Endothelial cell of umbilical vein (primary cell): ENCODE data around the gene ARHGAP28. TPM values are rescaled to one million over a fixed set of nuclear protein-coding genes. Genes with fewer than 3 reads are reported as not detected.

Source experiments
- BruUV-seq: library from RNA; stranded (reverse); fragments of 400-500 nt; replicated peaks from 2 replicates; lab custom pipeline; 2021; lab: Mats Ljungman, UMichigan
- CTCF ChIA-PET: fragments of 300-600, 350-600 bp; sonication (Branson Sonifier 250); formaldehyde crosslinking; loops from one replicate; lab custom pipeline; 2021; ENCODE audit warnings: antibody characterized with exemption, inconsistent platforms; lab: Charles Lee
- POLR2A ChIA-PET: fragments of 300-600, 350-600 bp; sonication (Branson Sonifier 250); formaldehyde crosslinking; loops from one replicate; lab custom pipeline; 2021; ENCODE audit warnings: antibody characterized with exemption, inconsistent platforms; lab: Charles Lee
- DNase-seq: peaks from one replicate; pipeline ENCODE4 v3.0.0-alpha.2; 2011; ENCODE audit warnings: low read depth, low spot score
- FAIRE-seq: peaks from 2 replicates; lab custom pipeline; 2011; peaks lifted over from hg19 to GRCh38; lab: Jason Lieb, UNC
- H2AFZ ChIP-seq: 2 replicates; pipeline ENCODE4 v1.6.0; 2012; ENCODE audit warnings: low read depth, low read length, control low read depth, inconsistent platforms
- H3K27ac ChIP-seq: 2 replicates; pipeline ENCODE4 v1.5.1; 2011; ENCODE audit warnings: low read depth, mild to moderate bottlenecking, control low read depth, low read length, moderate library complexity; ENCODE audit not compliant: insufficient read depth
- H3K27me3 ChIP-seq, 2 experiments: 2 replicates each; pipeline versions ENCODE4 v1.6.0 to v1.6.1; 2011; ENCODE audit warnings: low read length in 2 of 2, mixed read lengths in 1 of 2; ENCODE audit not compliant: control insufficient read depth in 2 of 2, insufficient read depth in 2 of 2
- H3K36me3 ChIP-seq, 2 experiments: 2 replicates in 1 of 2; 3 replicates in 1 of 2; pipeline ENCODE4 v1.5.1; 2011; ENCODE audit warnings: low read length in 2 of 2, mild to moderate bottlenecking in 1 of 2, moderate library complexity in 1 of 2; ENCODE audit not compliant: control insufficient read depth in 2 of 2, insufficient read depth in 2 of 2; ENCODE audit errors: extremely low read depth in 1 of 2
- H3K4me1 ChIP-seq: 3 replicates; pipeline ENCODE4 v1.5.1; 2011; ENCODE audit warnings: mild to moderate bottlenecking, low read length; ENCODE audit not compliant: control insufficient read depth, insufficient read depth; ENCODE audit errors: extremely low read depth
- H3K4me2 ChIP-seq: 2 replicates; pipeline ENCODE4 v1.6.1; 2011; ENCODE audit warnings: low read length, control low read depth, mixed read lengths; ENCODE audit not compliant: insufficient read depth
- H3K4me3 ChIP-seq, 3 experiments: fragments of 200-600 bp in 1 of 3; sonication (generic), shearing (Covaris generic) in 1 of 3; replicated peaks in 1 of 3; 2 replicates each; pipeline ENCODE4 v1.5.1; 2011 to 2016; ENCODE audit warnings: control low read depth in 3 of 3, low read length in 3 of 3, mild to moderate bottlenecking in 2 of 3, inconsistent platforms in 1 of 3, low read depth in 1 of 3, moderate library complexity in 1 of 3; ENCODE audit not compliant: insufficient read depth in 1 of 3
- H3K79me2 ChIP-seq: 2 replicates; pipeline ENCODE4 v1.6.0; 2012; ENCODE audit warnings: low read length, inconsistent platforms; ENCODE audit not compliant: control insufficient read depth, insufficient read depth
- H3K9ac ChIP-seq: replicated peaks from 2 replicates; pipeline ENCODE3; 2011; ENCODE audit warnings: low read length, control low read depth; ENCODE audit not compliant: insufficient read depth; ENCODE audit errors: extremely low read depth
- H3K9me1 ChIP-seq: replicated peaks from 3 replicates; pipeline ENCODE4 v1.6.0; 2011; ENCODE audit warnings: mild to moderate bottlenecking, low read length; ENCODE audit not compliant: control insufficient read depth, insufficient read depth; ENCODE audit errors: extremely low read depth
- H3K9me3 ChIP-seq: replicated peaks from 2 replicates; pipeline ENCODE4 v1.5.1; 2012; ENCODE audit warnings: low read length, inconsistent platforms; ENCODE audit not compliant: control insufficient read depth, insufficient read depth
- H4K20me1 ChIP-seq: replicated peaks from 2 replicates; pipeline ENCODE3; 2011; ENCODE audit warnings: mild to moderate bottlenecking, low read length; ENCODE audit not compliant: control insufficient read depth, insufficient read depth; ENCODE audit errors: extremely low read depth
- CTCF ChIP-seq, 2 donors: IDR thresholded peaks; 1 replicate in 1 of 2; 2 replicates in 1 of 2; pipeline ENCODE4 v1.5.1; 2011; ENCODE audit warnings: low read length in 2 of 2, mild to moderate bottlenecking in 2 of 2, moderate library complexity in 2 of 2, control low read depth in 1 of 2, inconsistent platforms in 1 of 2, low read depth in 1 of 2; ENCODE audit not compliant: insufficient read depth in 1 of 2; ENCODE audit errors: extremely low read depth in 1 of 2
- EZH2 ChIP-seq: IDR thresholded peaks from 2 replicates; pipeline ENCODE4 v1.6.1; 2012; ENCODE audit warnings: borderline replicate concordance, low read depth, mild to moderate bottlenecking, moderate library complexity, low read length, inconsistent platforms; ENCODE audit not compliant: severe bottlenecking
- FOS ChIP-seq: IDR thresholded peaks from 2 replicates; pipeline ENCODE4 v1.6.1; 2011; ENCODE audit warnings: mild to moderate bottlenecking, low read length, moderate library complexity, borderline replicate concordance; ENCODE audit not compliant: insufficient read depth
- GATA2 ChIP-seq: IDR thresholded peaks from 2 replicates; pipeline ENCODE4 v1.7.0; 2011; ENCODE audit warnings: low read depth, mild to moderate bottlenecking, moderate library complexity, mixed read lengths, low read length; ENCODE audit not compliant: insufficient read length, insufficient read depth
- JUN ChIP-seq: IDR thresholded peaks from 2 replicates; pipeline ENCODE4 v1.6.1; 2011; ENCODE audit warnings: borderline replicate concordance, low read depth; ENCODE audit not compliant: insufficient read length, insufficient read depth
- MAX ChIP-seq: IDR thresholded peaks from 2 replicates; pipeline ENCODE4 v1.6.1; 2011; ENCODE audit not compliant: insufficient read depth, insufficient read length
- MYC ChIP-seq: IDR thresholded peaks from one replicate; pipeline ENCODE4 v1.6.1; 2011; ENCODE audit warnings: mild to moderate bottlenecking, low read depth, low read length
- POLR2A ChIP-seq: IDR thresholded peaks from 2 replicates; pipeline ENCODE4 v1.6.1; 2012; ENCODE audit warnings: low read depth, mild to moderate bottlenecking, control low read depth, low read length
- POLR2AphosphoS5 ChIP-seq: IDR thresholded peaks from 2 replicates; pipeline ENCODE4 v1.6.1; 2012; ENCODE audit warnings: low read depth, mild to moderate bottlenecking, control low read depth, low read length, moderate library complexity; ENCODE audit not compliant: insufficient read depth
- dilution Hi-C: fragments of 300-500 bp; cut with MboI; formaldehyde crosslinking; loops from one replicate; pipeline ENCODE4 v1.15.0; 2019; ENCODE audit warnings: low sequenced_read_pairs; ENCODE audit not compliant: extremely low pct_ligation_motif_present
- intact Hi-C: fragments of 100-400 bp; cut with micrococcal nuclease; formaldehyde crosslinking; loops from one replicate; pipeline ENCODE4 v1.10.0; 2022
- polyA plus RNA-seq, 4 experiments: library from polyadenylated mRNA; depleted of rRNA in 3 of 4; stranded (reverse) in 3 of 4; unstranded in 1 of 4; fragments of >200 nt; gene quantifications; 2 replicates each; pipeline versions ENCODE4 v1.2.1 to v1.2.3, GENCODE V29; 2011 to 2012; ENCODE audit warnings: missing spikeins in 1 of 4
- total RNA-seq: library from RNA; stranded (reverse); gene quantifications from 2 replicates; pipeline ENCODE4 v1.2.3, GENCODE V29; 2021

Gene ARHGAP28
- total and polyA plus RNA-seq, 2 donors (not counting 3 experiments of a cell fraction or from before 2014, with no cell fraction given): 3.8 to 23.4 TPM

- TF ChIP-seq EZH2 (no peak), FOS (no peak), JUN (no peak), GATA2 (no peak), POLR2AphosphoS5 (no peak), POLR2A (no peak), MYC (no peak), CTCF (IDR thresholded peaks at IDR 0.05; ENCODE audit: extremely low read depth in 1 of 2, insufficient read depth in 1 of 2, low read depth in 1 of 2, low read length in 2 of 2) (no peak), MAX (no peak)
- no peak overlapping the region for H3K9ac ChIP-seq
- H3K4me2 ChIP-seq: no peak overlapping the region
- FAIRE-seq: no peak
- ChIA-PET CTCF (interaction anchor here (1.3 kb wide), 1 partner anchor 174 kb away, joined by 4 read pairs; no protein-coding TSS in a partner anchor), POLR2A (no interaction called here)
- H3K79me2 ChIP-seq: no peaks in the 10 kb centered on the region
- H4K20me1 ChIP-seq: no peaks in the 10 kb centered on the region
- no peak overlapping the region for H2AFZ ChIP-seq
- no peaks in the 10 kb centered on the region for H3K9me1 ChIP-seq
- H3K9me3 ChIP-seq: no peaks in the 10 kb centered on the region
- H3K27ac ChIP-seq: no peak overlapping the region
- intact Hi-C loops (no loop called here), dilution Hi-C loops (no loop called here)
- H3K4me3 ChIP-seq: no peak overlapping the region
- no peaks in the 10 kb centered on the region for H3K4me1 ChIP-seq
- H3K27me3 ChIP-seq: no peaks in the 10 kb centered on the region
- BruUV-seq: no TSS peak
- no peaks in the 10 kb centered on the region for H3K36me3 ChIP-seq
- DNase-seq: no peak
Observed at GRCh38 chr18:6711467-6711866, 18.0 kb upstream of the ARHGAP28 start.
